Measurements from ENCODE around the gene EYS. TPM values are rescaled to one million over a fixed set of nuclear protein-coding genes. Genes with fewer than 3 reads are reported as not detected.

EYS gene
- total RNA-seq, 2 donors from 2014 or later = 0.18 to 3.5 TPM

- Histone ChIP-seq H3K4me3 (no peak overlapping the region), H3K9me3 (no peaks in the 10 kb centered on the region), H3K27me3 (replicated peaks; ENCODE audit: insufficient read depth) (no peaks in the 10 kb centered on the region), H3K4me1 (replicated peaks) (no peaks in the 10 kb centered on the region), H3K36me3 (no peaks in the 10 kb centered on the region), H3K27ac (no peak overlapping the region)
- intact Hi-C loops (cut with DNase I) = no loop called here
- 47% methylated on average over 8 of the region's 8 CpGs for WGBS
- no peak for DNase-seq (ENCODE audit: low spot score)
- TF ChIP-seq CTCF (IDR thresholded peaks at IDR 0.05) (no peak), POLR2AphosphoS5 (IDR thresholded peaks at IDR 0.05) (no peak), POLR2A (IDR thresholded peaks at IDR 0.05) (no peak)
Measured at GRCh38 chr6:64335195-64335594, 1371.8 kb downstream of the EYS start.

GRCh38 chr6:64334636-64335035, 1372.4 kb downstream of the EYS start:
- DNase-seq (ENCODE audit: low spot score) = no peak
- TF ChIP-seq POLR2A (IDR thresholded peaks at IDR 0.05) (no peak), CTCF (IDR thresholded peaks at IDR 0.05) (no peak), POLR2AphosphoS5 (IDR thresholded peaks at IDR 0.05) (no peak)
- Histone ChIP-seq H3K4me1 (replicated peaks) (no peaks in the 10 kb centered on the region), H3K27me3 (replicated peaks; ENCODE audit: insufficient read depth) (no peaks in the 10 kb centered on the region), H3K27ac (no peak overlapping the region), H3K36me3 (no peaks in the 10 kb centered on the region), H3K4me3 (no peak overlapping the region), H3K9me3 (no peaks in the 10 kb centered on the region)
- intact Hi-C loops (cut with DNase I) = loop anchor here (5.0 kb wide), 1 partner anchor 322 kb away; no protein-coding TSS in a partner anchor
- WGBS = 92% methylated on average over 1 of the region's 1 CpG

DNA sequence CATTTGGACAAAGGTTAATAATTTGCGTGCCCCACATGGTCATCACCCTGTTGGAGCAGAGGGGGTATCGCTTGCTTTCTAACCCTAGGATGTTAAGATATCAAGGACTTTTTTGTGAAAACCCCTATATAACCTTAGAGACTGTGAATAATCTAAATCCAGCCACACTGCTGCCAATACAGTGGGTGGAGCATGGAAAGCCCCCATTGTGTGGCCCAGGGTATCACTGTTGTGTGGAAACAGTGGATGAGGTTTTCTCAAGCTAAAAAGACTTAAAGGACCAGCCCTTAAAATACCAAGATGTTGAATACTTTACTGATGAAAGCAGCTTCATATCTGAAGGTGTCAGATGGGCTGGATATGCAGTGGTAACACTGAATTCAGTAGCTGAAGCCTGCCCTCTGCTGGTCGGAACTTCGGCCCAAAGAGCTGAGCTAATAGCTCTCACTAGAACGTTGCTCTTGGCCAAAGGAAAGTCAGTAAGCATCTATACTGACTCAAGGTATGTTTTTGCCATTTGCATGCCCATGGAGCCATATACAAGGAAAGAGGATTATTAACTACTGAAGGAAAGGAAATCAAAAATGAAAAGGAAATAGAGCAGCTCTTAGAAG, 1376.2 kb downstream of the EYS start:
- WGBS = 43% methylated on average over 5 of the region's 5 CpGs
- intact Hi-C loops (cut with DNase I) = loop anchor here (5.0 kb wide), 1 partner anchor 318 kb away; no protein-coding TSS in a partner anchor
- Histone ChIP-seq H3K4me3 (no peak overlapping the region), H3K9me3 (no peaks in the 10 kb centered on the region), H3K36me3 (no peaks in the 10 kb centered on the region), H3K4me1 (replicated peaks) (no peaks in the 10 kb centered on the region), H3K27me3 (replicated peaks; ENCODE audit: insufficient read depth) (no peaks in the 10 kb centered on the region), H3K27ac (no peak overlapping the region)
- TF ChIP-seq POLR2A (IDR thresholded peaks at IDR 0.05) (no peak), POLR2AphosphoS5 (IDR thresholded peaks at IDR 0.05) (no peak), CTCF (IDR thresholded peaks at IDR 0.05) (peak in 3 of 4 experiments; percentile 48 to 51 (median 51))
- DNase-seq (ENCODE audit: low spot score) = peak; percentile 47

DNA sequence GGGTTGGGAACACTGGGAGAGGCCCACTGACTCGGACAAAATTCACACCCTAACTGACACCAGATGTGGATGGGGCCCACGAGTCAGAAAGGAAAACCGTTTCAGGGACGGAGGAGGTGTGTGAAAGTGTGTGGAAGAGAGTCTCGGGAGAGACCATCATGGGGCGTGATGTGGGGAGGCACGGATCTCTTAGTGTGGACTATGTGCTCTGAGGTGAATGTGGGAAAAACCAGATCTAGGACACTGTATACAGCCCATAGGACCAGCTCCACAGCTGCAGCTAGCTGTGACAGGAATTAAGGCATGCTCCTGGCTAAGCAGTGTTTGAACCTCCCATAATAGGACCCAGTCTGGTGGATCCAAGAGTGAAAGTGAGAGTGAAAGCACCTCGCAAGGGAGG, 1380.1 kb downstream of the EYS start:
- intact Hi-C loops (cut with DNase I) = no loop called here
- 89% methylated on average over 8 of the region's 8 CpGs for WGBS
- DNase-seq (ENCODE audit: low spot score) = no peak
- Histone ChIP-seq H3K36me3 (no peaks in the 10 kb centered on the region), H3K27me3 (replicated peaks; ENCODE audit: insufficient read depth) (no peaks in the 10 kb centered on the region), H3K27ac (no peak overlapping the region), H3K9me3 (no peaks in the 10 kb centered on the region), H3K4me1 (replicated peaks) (no peaks in the 10 kb centered on the region), H3K4me3 (no peak overlapping the region)
- TF ChIP-seq POLR2AphosphoS5 (IDR thresholded peaks at IDR 0.05) (no peak), CTCF (IDR thresholded peaks at IDR 0.05) (no peak), POLR2A (IDR thresholded peaks at IDR 0.05) (no peak)

GRCh38 chr6:64325093-64325492, 1381.9 kb downstream of the EYS start:
- 27% methylated on average over 2 of the region's 2 CpGs for WGBS
- intact Hi-C loops (cut with DNase I) = no loop called here
- H3K27ac ChIP-seq = no peak overlapping the region
- no peak for DNase-seq (ENCODE audit: low spot score)
- TF ChIP-seq POLR2AphosphoS5 (IDR thresholded peaks at IDR 0.05) (no peak), POLR2A (IDR thresholded peaks at IDR 0.05) (no peak), CTCF (IDR thresholded peaks at IDR 0.05) (no peak)
- no peaks in the 10 kb centered on the region for H3K27me3 ChIP-seq (replicated peaks; ENCODE audit: insufficient read depth)
- no peaks in the 10 kb centered on the region for H3K4me1 ChIP-seq (replicated peaks)
- H3K9me3 ChIP-seq = no peaks in the 10 kb centered on the region
- no peak overlapping the region for H3K4me3 ChIP-seq
- H3K36me3 ChIP-seq = no peaks in the 10 kb centered on the region
